Common myeloid progenitor, CD34-positive (primary cell): ENCODE measurements around the gene OTUD5.

Source experiments
- CTCF ChIA-PET: fragments of 350-600 bp; sonication (Branson Sonifier 250); formaldehyde crosslinking; loops from one replicate; lab custom pipeline; 2021; ENCODE audit warnings: antibody characterized with exemption; lab: Charles Lee
- POLR2A ChIA-PET: fragments of 350-600 bp; sonication (Branson Sonifier 250); formaldehyde crosslinking; loops from one replicate; lab custom pipeline; 2021; ENCODE audit warnings: antibody characterized with exemption; lab: Charles Lee
- DNase-seq, 3 donors: peaks; one replicate each; pipeline versions ENCODE4 v3.0.0 to v3.0.0-alpha.2; 2013
- H3K27ac ChIP-seq, 2 experiments: 1 replicate in 1 of 2; 2 replicates in 1 of 2; pipeline ENCODE4 v1.7.0; 2013; ENCODE audit warnings: inconsistent platforms in 2 of 2, low read length in 2 of 2, mild to moderate bottlenecking in 2 of 2, low read depth in 1 of 2, moderate library complexity in 1 of 2; ENCODE audit not compliant: severe bottlenecking in 2 of 2, insufficient read depth in 1 of 2, poor library complexity in 1 of 2
- H3K27me3 ChIP-seq, 5 experiments: replicated peaks in 2 of 5; 1 replicate in 3 of 5; 2 replicates in 2 of 5; pipeline versions ENCODE4 v1.6.1 to v1.7.0; 2013; ENCODE audit warnings: low read length in 4 of 5, mild to moderate bottlenecking in 2 of 5, moderate library complexity in 2 of 5, inconsistent platforms in 1 of 5; ENCODE audit not compliant: insufficient read depth in 5 of 5, control insufficient read depth in 4 of 5
- H3K36me3 ChIP-seq, 4 experiments: 1 replicate in 2 of 4; 2 replicates in 2 of 4; pipeline versions ENCODE4 v1.6.1 to v1.7.0; 2013; ENCODE audit warnings: low read length in 3 of 4, control low read depth in 1 of 4, mild to moderate bottlenecking in 1 of 4; ENCODE audit not compliant: control insufficient read depth in 4 of 4, insufficient read depth in 4 of 4
- H3K4me1 ChIP-seq, 4 experiments: 1 replicate in 3 of 4; 2 replicates in 1 of 4; pipeline versions ENCODE4 v1.6.1 to v1.7.1; 2013; ENCODE audit warnings: low read length in 3 of 4, mild to moderate bottlenecking in 3 of 4, control low read depth in 1 of 4, inconsistent platforms in 1 of 4, moderate library complexity in 1 of 4; ENCODE audit not compliant: control insufficient read depth in 4 of 4, insufficient read depth in 4 of 4; ENCODE audit errors: control extremely low read depth in 1 of 4
- H3K4me3 ChIP-seq, 7 experiments: 1 replicate in 4 of 7; 2 replicates in 3 of 7; pipeline versions ENCODE4 v1.5.1 to v1.7.0; 2013; ENCODE audit warnings: mild to moderate bottlenecking in 7 of 7, low read length in 6 of 7, moderate library complexity in 6 of 7, inconsistent platforms in 2 of 7, low read depth in 2 of 7, control low read depth in 1 of 7; ENCODE audit not compliant: insufficient read depth in 4 of 7, control insufficient read depth in 1 of 7; ENCODE audit errors: extremely low read depth in 1 of 7
- H3K9me3 ChIP-seq, 5 experiments: 1 replicate in 4 of 5; 2 replicates in 1 of 5; pipeline versions ENCODE4 v1.6.1 to v1.7.1; 2013; ENCODE audit warnings: low read length in 4 of 5, mild to moderate bottlenecking in 2 of 5, inconsistent platforms in 1 of 5, low read depth in 1 of 5, moderate library complexity in 1 of 5; ENCODE audit not compliant: control insufficient read depth in 4 of 5, insufficient read depth in 2 of 5; ENCODE audit errors: control extremely low read depth in 1 of 5
- WGBS: methylation state at CpG from one replicate; pipeline ENCODE4 v1.1.5; 2013; ENCODE audit not compliant: insufficient coverage; 5-methylcytosine and 5-hydroxymethylcytosine counted together

OTUD5 gene

GRCh38 chrX:48974574-48974973 lies 17.2 kb upstream of the OTUD5 start:
- H3K27ac ChIP-seq: no peak overlapping the region
- H3K9me3 ChIP-seq: no peaks in the 10 kb centered on the region
- ChIA-PET CTCF (interaction anchor here (1.3 to 2.2 kb wide), 2 partner anchors 28 to 70 kb away, joined by 3 to 4 read pairs; no protein-coding TSS in a partner anchor), POLR2A (no interaction called here)
- no peak for DNase-seq
- H3K4me3 ChIP-seq: no peak overlapping the region
- H3K4me1 ChIP-seq: peaks cover 0 to 25% (median 16%) of the 10 kb centered on the region in 4 experiments
- H3K27me3 ChIP-seq: no peaks in the 10 kb centered on the region
- 77% methylated on average over 2 of the region's 2 CpGs for WGBS
- peaks cover 0 to 41% (median 16%) of the 10 kb centered on the region in 4 experiments for H3K36me3 ChIP-seq

GRCh38 chrX:48974033-48974432 lies 16.6 kb upstream of the OTUD5 start:
- no peaks in the 10 kb centered on the region for H3K27me3 ChIP-seq

GRCh38 chrX:48972220-48973164 lies 15.1 kb upstream of the OTUD5 start:
- Histone ChIP-seq H3K4me3 (peak overlapping the region in 6 of 7 experiments; percentile 39 to 77 (median 60)), H3K27ac (no peak overlapping the region), H3K36me3 (peaks cover 0 to 29% (median 12%) of the 10 kb centered on the region in 4 experiments), H3K27me3 (no peaks in the 10 kb centered on the region), H3K9me3 (no peaks in the 10 kb centered on the region), H3K4me1 (peaks cover 0 to 25% (median 16%) of the 10 kb centered on the region in 4 experiments)
- ChIA-PET CTCF (interaction anchor here (0.6 to 2.7 kb wide), 14 partner anchors 10 to 121 kb away, joined by 3 to 12 read pairs (median 4); no protein-coding TSS in a partner anchor), POLR2A (interaction anchor here (1.3 to 2.3 kb wide), 3 partner anchors 11 to 30 kb away, joined by 3 to 10 read pairs (median 6); partner anchors contain the start of gene GRIPAP1)
- 52% methylated on average over 9 of the region's 13 CpGs for WGBS
- peak; percentile 58 to 81 (median 78) for DNase-seq

More at GRCh38 chrX:48974033-48974432, 16.6 kb upstream of the OTUD5 start:
- ChIA-PET CTCF (interaction anchor here (0.6 to 2.2 kb wide), 3 partner anchors 16 to 70 kb away, joined by 3 to 4 read pairs (median 3); partner anchors contain the start of gene OTUD5), POLR2A (no interaction called here)
- no peak for DNase-seq
- Histone ChIP-seq H3K4me1 (peaks cover 0 to 25% (median 16%) of the 10 kb centered on the region in 4 experiments), H3K36me3 (peaks cover 0 to 41% (median 16%) of the 10 kb centered on the region in 4 experiments), H3K9me3 (no peaks in the 10 kb centered on the region), H3K4me3 (no peak overlapping the region), H3K27ac (no peak overlapping the region)
- 100% methylated on average over 1 of the region's 3 CpGs for WGBS

- peaks cover 0 to 28% (median 12%) of the 10 kb centered on the region in 4 experiments for H3K36me3 ChIP-seq
- ChIA-PET POLR2A (interaction anchor here (1.0 to 2.3 kb wide), 4 partner anchors 10 to 31 kb away, joined by 3 to 10 read pairs (median 4); partner anchors contain the start of gene GRIPAP1), CTCF (interaction anchor here (0.6 to 2.7 kb wide), 12 partner anchors 10 to 122 kb away, joined by 3 to 12 read pairs (median 4); no protein-coding TSS in a partner anchor)
- 31% methylated on average over 13 of the region's 28 CpGs for WGBS
- peak within 1 kb of the TSS; percentile 18 to 77 (median 60) for H3K4me3 ChIP-seq
- H3K4me1 ChIP-seq: peaks cover 0 to 25% (median 15%) of the 10 kb centered on the region in 4 experiments
- H3K9me3 ChIP-seq: no peaks in the 10 kb centered on the region
- peak; percentile 22 to 54 (median 42) for DNase-seq
- no peaks in the 10 kb centered on the region for H3K27me3 ChIP-seq
- no peak within 1 kb of the TSS for H3K27ac ChIP-seq
Observed at GRCh38 chrX:48971249-48972219, 14.1 kb upstream of the OTUD5 start, which contains the start of gene KCND1. KCND1 (minus strand) TSS chrX:48971844; CDS start chrX:48970271, 1,573 bp downstream.

GRCh38 chrX:48969471-48969870 lies 12.1 kb upstream of the OTUD5 start:
- ChIA-PET CTCF (interaction anchor here (0.6 kb wide), 1 partner anchor 31 kb away, joined by 3 read pairs; no protein-coding TSS in a partner anchor), POLR2A (no interaction called here)
- Histone ChIP-seq H3K4me1 (peaks cover 0 to 18% (median 12%) of the 10 kb centered on the region in 4 experiments), H3K4me3 (no peak overlapping the region), H3K36me3 (peaks cover 0 to 14% (median 3%) of the 10 kb centered on the region in 4 experiments), H3K27me3 (no peaks in the 10 kb centered on the region), H3K9me3 (no peaks in the 10 kb centered on the region), H3K27ac (no peak overlapping the region)
- WGBS: 92% methylated on average over 28 of the region's 28 CpGs
- no peak for DNase-seq

- Histone ChIP-seq H3K36me3 (peaks cover 0 to 6% (median 0%) of the 10 kb centered on the region in 4 experiments), H3K9me3 (no peaks in the 10 kb centered on the region), H3K27ac (no peak overlapping the region), H3K4me3 (no peak overlapping the region), H3K4me1 (peaks cover 0 to 18% (median 12%) of the 10 kb centered on the region in 4 experiments), H3K27me3 (no peaks in the 10 kb centered on the region)
- DNase-seq: no peak
- POLR2A ChIA-PET: no interaction called here
- CTCF ChIA-PET: interaction anchor here (1.4 kb wide), 1 partner anchor 10 kb away, joined by 4 read pairs; no protein-coding TSS in a partner anchor
- no CpG with 5 or more reads among the region's 1 CpG for WGBS
Observed at GRCh38 chrX:48968377-48968776, 11.0 kb upstream of the OTUD5 start.
